ENCODE data around the gene FAM168A. TPM values are rescaled to one million over a fixed set of nuclear protein-coding genes. Genes with fewer than 3 reads are reported as not detected.

The FAM168A gene
- total RNA-seq, 1 experiment from 2014 or later = 21.1 TPM

DNA sequence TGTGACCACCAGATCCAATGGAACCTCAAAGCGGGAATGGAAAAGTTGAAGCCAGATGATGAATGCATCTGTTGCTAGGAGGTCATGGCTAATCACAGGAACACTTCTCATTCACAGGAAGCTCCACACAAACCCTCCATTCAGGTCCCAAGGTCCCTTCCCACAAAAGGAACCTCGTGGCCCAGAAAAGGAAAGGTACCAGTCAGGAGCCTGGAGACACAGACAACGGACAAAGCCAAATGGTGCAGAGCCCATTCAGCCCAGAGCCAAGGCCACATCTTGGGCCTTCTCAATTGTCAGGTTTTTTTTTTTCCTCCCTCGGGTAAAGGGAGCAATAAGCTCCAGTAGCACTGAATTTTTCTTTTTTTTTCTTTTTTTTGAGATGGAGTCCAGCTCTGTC is 87.0 kb downstream of the FAM168A start:
- no peak overlapping the region for H3K4me2 ChIP-seq (ENCODE audit: insufficient read depth, insufficient read length, low read length)
- H3K23ac ChIP-seq (ENCODE audit: insufficient read length, low read depth, low read length) = no peak overlapping the region
- no peak overlapping the region for H2BK20ac ChIP-seq (ENCODE audit: low read depth, low read length, poor library complexity, severe bottlenecking)
- Mint-ChIP-seq H3K4me3 (no peak overlapping the region), H3K36me3 (ENCODE audit: insufficient read depth in 1 of 3, low read depth in 3 of 3) (peaks cover 3 to 9% (median 6%) of the 10 kb centered on the region in 3 experiments; a peak in 4 of 7 replicates), H3K9me3 (peaks cover 3 to 6% of the 10 kb centered on the region in 2 experiments; a peak in 3 of 5 replicates), H3K27me3 (ENCODE audit: low read depth) (no peaks in the 10 kb centered on the region), H3K4me1 (no peaks in the 10 kb centered on the region), H3K27ac (no peak overlapping the region)
- H3K4ac ChIP-seq (ENCODE audit: low read depth, low read length) = no peak overlapping the region
- H2BK5ac ChIP-seq (ENCODE audit: insufficient read length, low read length) = no peak overlapping the region
- no peak overlapping the region for H4K8ac ChIP-seq (replicated peaks; ENCODE audit: insufficient read length, low read depth, low read length)
- H3K23me2 ChIP-seq (ENCODE audit: insufficient read length, low read depth, low read length, poor library complexity, severe bottlenecking) = no peaks in the 10 kb centered on the region
- no peak overlapping the region for H2AFZ ChIP-seq (ENCODE audit: low read length)
- no peak overlapping the region for H2BK12ac ChIP-seq (ENCODE audit: insufficient read length, low read depth, low read length)
- H3K27me3 ChIP-seq (ENCODE audit: insufficient read depth, low read length) = no peaks in the 10 kb centered on the region
- H3K9ac ChIP-seq (ENCODE audit: extremely low read depth, insufficient read length, low read length) = no peak overlapping the region
- no peak for DNase-seq
- H3K14ac ChIP-seq (ENCODE audit: insufficient read depth, low read length) = no peak overlapping the region
- H3K79me1 ChIP-seq (ENCODE audit: insufficient read depth, low read depth, low read length, poor library complexity, severe bottlenecking) = no peaks in the 10 kb centered on the region
- no peak overlapping the region for H3K56ac ChIP-seq (ENCODE audit: insufficient read length, low read depth, low read length)
- H4K5ac ChIP-seq (ENCODE audit: insufficient read length, low read depth, low read length) = no peak overlapping the region
- no peaks in the 10 kb centered on the region for H3K79me2 ChIP-seq (ENCODE audit: insufficient read depth, low read length)
- no peaks in the 10 kb centered on the region for H4K20me1 ChIP-seq (ENCODE audit: control insufficient read depth, insufficient read depth, insufficient read length)
- H2BK15ac ChIP-seq (ENCODE audit: low read depth, low read length) = no peak overlapping the region
- TF ChIP-seq, protein P1, sequence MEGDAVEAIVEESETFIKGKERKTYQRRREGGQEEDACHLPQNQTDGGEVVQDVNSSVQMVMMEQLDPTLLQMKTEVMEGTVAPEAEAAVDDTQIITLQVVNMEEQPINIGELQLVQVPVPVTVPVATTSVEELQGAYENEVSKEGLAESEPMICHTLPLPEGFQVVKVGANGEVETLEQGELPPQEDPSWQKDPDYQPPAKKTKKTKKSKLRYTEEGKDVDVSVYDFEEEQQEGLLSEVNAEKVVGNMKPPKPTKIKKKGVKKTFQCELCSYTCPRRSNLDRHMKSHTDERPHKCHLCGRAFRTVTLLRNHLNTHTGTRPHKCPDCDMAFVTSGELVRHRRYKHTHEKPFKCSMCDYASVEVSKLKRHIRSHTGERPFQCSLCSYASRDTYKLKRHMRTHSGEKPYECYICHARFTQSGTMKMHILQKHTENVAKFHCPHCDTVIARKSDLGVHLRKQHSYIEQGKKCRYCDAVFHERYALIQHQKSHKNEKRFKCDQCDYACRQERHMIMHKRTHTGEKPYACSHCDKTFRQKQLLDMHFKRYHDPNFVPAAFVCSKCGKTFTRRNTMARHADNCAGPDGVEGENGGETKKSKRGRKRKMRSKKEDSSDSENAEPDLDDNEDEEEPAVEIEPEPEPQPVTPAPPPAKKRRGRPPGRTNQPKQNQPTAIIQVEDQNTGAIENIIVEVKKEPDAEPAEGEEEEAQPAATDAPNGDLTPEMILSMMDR (conservative IDR thresholded peaks at IDR 0.05) = no peak
- WGBS (ENCODE audit: extremely low coverage, insufficient read length, low lambda C conversion rate) = no CpG with 5 or more reads among the region's 4 CpGs
- H3K18ac ChIP-seq (ENCODE audit: insufficient read length, low read depth, low read length) = no peak overlapping the region
- no peak overlapping the region for H2AK5ac ChIP-seq (ENCODE audit: insufficient read length, low read length)
- H3K27ac ChIP-seq (ENCODE audit: insufficient read length, low read depth, low read length) = no peak overlapping the region
- H2BK120ac ChIP-seq (ENCODE audit: low read depth, low read length, poor library complexity, severe bottlenecking) = no peak overlapping the region
- no peak overlapping the region for H3T11ph ChIP-seq (ENCODE audit: low read length)
- no peaks in the 10 kb centered on the region for H3K9me3 ChIP-seq (ENCODE audit: control insufficient read depth, low read depth, low read length)
- no peak overlapping the region for H4K91ac ChIP-seq (ENCODE audit: insufficient read length, low read depth, low read length)
- H3K4me1 ChIP-seq (ENCODE audit: insufficient read depth, low read length) = no peaks in the 10 kb centered on the region
